CD4-positive, alpha-beta T cell treated with Interleukin-15 for 1 hour (primary cell): Measurements from ENCODE around the gene SPATS2L.

Experiments used
- DNase-seq: peaks from one replicate; pipeline ENCODE4 v3.0.0-alpha.2; 2020

SPATS2L gene

DNA sequence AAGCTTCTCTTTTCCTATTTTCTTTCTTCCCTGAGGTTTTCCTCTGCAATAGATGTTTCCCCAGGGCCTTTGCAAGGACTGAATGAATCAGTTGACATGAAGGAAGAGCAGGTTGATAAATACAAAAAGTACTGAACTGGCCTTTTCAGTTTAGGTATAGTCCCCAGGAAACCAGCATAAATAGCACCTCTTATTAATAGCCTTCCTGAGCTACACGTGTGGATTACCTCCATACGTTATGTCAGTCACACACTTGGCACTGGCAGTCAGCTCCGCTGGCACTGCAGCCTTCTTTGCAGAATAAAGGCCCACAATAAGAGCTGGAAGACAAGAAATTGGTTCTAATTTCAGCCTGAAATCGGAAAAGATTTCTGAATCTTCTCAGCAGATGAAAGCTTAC lies 142.7 kb downstream of the SPATS2L start:
- DNase-seq = no peak

DNA sequence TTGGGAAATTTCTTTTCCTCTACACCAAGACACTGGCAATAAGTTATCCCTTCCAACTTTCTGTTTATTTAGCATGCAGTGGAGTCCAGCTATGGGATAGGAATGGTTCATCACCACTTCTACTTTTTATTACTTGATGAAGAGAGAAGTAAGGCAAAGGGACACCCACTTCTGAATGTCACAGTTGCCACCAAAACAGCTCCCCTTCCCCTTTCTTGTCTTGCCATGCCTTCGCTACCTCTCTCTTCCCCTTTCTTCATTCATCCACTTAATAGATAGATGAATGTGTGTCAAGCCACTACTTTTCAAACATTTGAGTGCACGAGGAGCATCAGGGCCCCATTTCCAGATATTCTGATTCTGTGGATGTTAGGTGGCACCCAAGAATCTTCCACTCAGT lies 143.8 kb downstream of the SPATS2L start:
- no peak for DNase-seq

DNA sequence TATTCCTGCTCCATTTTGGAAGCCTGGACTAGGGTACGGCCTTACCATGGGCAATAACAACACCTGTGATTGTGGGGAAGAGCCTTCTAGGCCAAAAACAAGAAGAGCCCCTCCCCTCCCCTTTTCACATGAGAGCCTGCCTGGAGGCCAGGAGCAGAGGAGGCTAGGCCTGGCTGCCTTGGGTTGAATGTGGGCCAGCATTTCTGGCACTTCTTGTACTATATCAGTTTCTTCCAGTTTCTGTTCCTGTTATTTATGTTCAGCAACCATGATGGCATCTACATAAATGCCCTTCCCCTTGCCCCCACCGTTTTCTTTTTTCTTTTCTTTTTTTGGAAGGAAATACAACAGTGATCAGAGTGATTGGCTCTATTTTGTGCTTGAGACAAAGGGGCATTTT lies 145.0 kb downstream of the SPATS2L start:
- DNase-seq = no peak

DNA sequence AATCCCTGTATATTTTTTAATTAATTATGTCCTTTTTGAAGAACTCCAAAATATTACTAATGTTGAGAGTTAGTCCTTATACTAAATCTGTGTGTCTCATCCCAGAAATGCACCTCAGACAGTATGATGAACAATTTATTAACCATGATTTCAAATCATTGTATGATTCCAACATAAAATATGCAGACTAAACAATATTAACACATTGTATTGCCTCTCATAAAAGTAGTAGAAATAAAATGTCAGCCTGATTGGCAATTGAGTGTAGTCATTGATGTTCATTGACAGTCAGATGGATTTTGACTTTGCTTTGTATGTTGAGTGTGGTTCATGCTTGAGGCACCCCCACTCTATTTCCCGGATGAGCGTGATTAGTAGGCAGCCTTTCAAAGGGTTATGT lies 145.9 kb downstream of the SPATS2L start:
- DNase-seq = no peak

DNA sequence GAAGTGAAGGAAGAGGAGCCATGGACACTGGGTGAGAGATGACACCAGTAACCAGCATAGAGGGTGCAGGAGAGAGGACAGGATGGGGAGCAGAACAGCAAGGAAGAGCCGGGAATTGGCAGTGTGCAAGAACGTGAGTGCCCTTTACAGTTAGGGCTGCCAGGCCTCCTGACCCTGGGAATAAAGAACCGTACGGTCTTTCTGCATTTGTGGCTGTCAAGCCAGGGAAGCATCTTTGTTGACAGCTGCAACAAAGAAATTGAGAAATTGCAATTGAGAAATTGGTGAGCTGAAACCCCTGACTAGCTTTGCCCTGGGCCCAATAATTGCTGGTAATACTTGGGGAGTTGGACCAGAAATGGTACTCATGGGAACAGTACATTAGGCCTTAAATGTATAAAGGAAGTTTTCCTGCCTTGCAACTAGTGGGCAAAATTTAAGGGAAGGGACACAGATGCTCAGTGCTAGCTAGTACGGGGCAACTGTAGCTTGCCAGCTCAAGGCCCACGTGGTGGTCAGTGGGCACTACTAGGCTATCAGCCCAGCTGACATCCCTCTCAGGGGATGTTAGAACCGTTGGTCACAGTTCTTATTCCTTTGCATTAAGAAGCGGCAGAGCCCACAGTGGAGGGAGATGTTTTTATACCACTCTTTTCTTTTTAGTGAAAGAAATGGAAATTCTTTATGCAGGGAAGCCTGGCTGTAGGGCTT lies 146.8 kb downstream of the SPATS2L start:
- no peak for DNase-seq

DNA sequence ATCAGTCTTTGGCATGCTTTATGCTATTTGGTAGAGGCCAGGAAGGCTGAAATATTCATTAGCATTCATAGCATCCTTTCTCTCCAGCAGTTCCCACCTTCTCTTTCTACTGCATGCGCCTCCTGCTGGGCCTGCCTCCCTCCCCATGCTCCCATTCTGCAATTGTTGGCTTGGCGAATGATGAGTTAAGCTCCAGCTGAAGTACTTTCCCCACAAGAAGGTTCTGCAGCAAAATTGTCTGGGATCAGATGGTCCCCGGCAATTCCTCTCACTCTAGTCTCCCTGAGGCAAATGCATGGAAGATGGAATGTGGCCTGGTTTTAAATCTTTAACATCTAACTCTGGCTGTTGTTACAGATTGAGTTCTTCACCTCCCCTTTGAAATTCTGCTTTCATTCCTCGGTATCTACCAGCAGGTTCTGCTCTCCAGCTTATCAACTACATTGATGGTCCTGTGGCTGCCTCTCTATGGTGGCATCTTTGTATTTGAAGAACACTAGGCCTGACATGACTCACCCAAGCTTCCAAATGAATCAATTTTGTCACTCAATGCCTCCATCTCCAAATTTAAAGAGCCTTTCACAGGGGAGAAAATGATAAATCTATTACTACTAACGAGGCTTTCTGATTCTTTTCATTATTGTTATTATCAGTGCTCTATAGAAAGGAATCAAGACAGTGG lies 147.5 kb downstream of the SPATS2L start:
- DNase-seq = no peak

- no peak for DNase-seq
Measured at GRCh38 chr2:200454927-200455801, 148.7 kb downstream of the SPATS2L start.

DNA sequence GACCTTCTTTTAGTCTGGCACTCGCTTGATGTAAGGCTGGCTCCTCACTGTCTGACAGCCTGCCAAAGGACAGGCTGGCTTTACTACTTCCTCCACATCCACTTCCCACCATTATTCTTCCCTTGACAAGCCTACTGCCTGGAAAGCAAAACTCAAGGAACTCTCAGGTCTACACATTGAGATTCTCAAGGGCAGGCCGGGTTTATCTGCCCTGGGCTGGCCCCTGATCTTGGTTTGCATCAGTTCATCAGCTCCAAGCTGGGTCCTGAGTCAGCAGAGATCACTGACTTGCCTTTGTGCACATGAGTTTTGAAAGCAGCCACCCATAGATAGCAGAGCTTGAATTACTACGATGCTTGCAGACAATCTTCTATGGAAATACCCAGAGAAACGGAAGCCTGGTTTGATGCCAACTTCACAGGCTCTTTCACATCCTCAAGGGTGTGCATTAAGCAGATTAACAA lies 149.5 kb downstream of the SPATS2L start:
- DNase-seq = no peak

DNA sequence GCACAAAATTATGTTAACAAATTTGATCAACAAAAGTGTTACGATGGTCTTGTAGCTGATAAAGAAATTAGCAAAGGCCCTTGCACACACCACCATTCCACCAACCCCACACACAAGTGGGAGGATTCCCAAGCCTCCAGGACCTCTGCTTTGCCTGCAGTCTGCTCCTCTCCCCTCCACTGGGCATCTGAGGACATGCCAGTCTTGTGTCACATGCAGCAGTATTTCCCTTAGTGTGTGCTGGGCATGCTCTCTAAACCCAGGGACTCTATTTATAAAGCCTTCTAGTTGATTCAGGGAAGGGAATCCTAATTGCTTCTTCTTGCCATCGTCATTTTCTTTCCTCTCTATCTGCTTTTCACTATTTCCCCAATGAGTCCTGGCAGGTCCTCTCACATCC lies 150.1 kb downstream of the SPATS2L start:
- no peak for DNase-seq

- no peak for DNase-seq
Measured at GRCh38 chr2:200459101-200459500, 152.6 kb downstream of the SPATS2L start.

DNA sequence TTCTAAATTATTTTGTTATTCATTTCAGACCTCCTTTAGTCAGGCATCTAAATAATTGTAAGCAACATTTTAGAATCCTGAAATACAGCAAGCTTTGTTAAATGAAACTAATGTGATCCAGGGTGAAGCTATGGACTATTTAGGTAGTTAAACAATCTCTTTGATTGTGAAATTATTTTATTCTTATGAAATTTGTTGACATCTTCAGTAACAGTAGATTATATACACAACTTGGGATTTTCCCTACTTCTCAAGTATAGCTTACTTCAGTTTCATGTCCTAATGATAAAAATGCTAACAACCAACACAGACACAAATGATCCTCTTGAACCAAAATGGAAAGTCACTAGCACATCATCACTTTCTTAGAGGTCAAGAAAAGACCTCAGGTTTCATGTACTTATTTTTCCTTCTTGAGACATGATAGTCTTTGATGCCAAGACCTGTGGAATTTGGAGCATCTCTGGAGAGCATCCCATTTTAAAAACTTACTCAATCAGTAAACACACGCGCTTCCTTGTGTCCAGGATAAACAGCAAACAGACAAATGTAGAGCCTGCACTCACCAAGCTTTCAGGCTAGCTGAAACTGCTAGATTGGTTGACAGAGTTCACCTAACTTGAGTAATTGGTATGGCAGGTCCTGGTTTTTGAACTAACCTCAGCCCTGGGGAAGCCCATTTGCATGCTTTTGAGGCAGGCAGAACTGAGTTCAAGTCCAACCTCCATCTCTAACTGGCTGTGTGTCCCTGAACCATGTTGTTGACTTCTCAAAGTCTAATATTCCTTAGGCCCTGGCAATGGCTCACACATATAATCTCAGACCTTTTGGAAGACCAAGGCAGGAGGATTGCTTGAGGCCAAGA lies 155.6 kb downstream of the SPATS2L start:
- DNase-seq = no peak

GRCh38 chr2:200463452-200463851 lies 157.0 kb downstream of the SPATS2L start:
- DNase-seq = no peak

DNA sequence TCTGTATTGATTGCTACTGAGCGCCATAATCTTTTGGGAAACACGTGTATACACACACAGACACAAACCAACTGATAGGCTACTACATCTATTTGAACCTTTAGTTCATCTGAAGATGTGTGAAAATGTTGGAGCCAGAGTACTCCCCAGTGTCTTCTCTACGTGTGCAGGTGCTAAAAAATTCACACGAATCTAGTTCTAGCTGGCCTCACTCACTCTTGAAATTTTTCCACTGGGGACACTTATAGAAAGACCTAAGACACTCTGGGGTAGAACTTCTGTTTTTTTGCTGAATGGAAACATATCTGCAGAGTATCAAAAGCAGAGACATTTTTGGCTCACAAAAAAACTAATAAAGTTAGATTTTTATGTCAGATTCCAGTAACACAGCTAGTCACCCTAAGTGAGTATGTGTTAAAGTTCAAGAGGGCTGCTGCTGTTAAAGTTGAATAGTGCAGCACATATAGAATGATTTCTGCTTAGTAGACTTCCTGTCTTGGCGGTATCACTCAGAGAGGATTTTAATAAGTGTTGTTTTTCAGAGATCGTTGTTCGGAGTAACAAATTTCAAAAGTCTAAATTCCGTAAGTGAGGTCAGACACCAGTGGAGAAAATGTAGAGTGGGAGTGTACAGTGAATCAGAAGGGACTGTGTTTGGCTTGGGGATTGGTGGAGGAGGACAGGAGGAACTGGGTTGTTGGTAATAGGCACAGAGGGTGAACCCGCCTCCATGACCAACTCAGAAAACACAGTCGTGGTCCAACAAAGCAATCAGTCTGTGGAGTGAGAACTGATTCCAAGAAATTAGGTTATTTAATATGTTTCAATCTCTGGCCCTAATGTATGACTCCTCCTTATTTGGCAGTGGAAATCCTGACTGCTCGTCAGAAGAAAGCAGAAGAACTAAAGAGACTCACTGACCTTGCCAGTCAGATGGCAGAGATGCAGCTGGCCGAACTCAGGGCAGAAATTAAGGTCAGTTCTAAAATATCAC lies 160.2 kb downstream of the SPATS2L start:
- DNase-seq = peak; percentile 46

- DNase-seq = peak; percentile 43
Measured at GRCh38 chr2:200467806-200468681, 161.6 kb downstream of the SPATS2L start.

GRCh38 chr2:200469708-200470211 lies 163.3 kb downstream of the SPATS2L start:
- DNase-seq = no peak

- DNase-seq = no peak
Measured at GRCh38 chr2:200470230-200470629, 163.7 kb downstream of the SPATS2L start.

DNA sequence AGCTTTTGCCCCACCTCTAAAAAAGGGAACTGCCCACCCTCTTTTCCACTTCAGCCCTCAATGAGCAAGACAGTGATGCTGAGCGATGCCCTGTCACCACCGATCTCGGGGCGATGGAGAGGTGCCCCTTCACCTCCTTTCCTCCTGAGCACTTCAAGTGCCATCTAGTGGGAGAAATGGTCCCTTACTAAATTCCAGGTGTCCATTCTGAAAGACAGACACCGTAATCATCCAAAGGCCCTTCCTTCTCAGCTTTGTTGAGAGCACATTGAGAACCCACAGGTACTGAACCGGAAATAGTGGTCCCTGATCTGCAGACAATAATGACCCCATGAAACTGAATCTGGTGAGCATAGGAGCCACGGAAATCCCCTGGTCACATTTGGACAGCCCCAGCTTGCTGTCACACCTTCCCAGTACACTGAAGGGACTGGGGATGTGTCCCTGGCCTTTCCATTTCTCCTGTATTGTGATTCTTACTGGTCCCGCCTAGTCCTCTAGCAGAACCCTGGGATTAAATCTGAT lies 164.9 kb downstream of the SPATS2L start:
- DNase-seq = peak; percentile 44

- DNase-seq = no peak
Measured at GRCh38 chr2:200471928-200472645, 165.6 kb downstream of the SPATS2L start.

DNA sequence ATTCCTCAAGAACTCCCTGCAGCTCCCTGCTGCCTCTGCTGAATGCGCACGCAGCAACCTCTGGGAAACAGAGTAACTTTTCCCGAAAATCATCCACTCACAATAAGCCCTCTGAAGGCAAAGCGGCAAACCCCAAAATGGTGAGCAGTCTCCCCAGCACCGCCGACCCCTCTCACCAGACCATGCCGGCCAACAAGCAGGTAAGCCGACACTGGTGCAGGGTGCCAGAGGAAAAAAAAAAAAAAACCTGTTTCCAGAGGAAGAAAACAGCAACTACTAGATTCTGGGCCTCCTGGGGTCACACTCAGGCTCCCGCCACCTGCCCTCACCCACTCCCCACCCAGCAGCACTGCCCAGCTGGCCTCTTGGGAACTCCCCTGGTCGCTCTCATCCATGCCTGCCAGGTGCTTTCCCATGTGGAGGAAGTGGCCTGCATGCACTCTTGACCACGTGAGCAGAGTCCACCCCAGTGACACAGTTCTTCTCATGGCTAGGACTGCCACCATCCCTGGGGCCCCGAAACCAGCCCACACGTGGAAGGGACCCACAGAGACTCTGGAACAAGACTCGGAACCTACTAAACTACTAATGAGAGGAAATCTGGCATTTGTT lies 166.5 kb downstream of the SPATS2L start:
- DNase-seq = no peak
